HepG2 (cell line): ENCODE measurements around the gene TEKT3. TPM values are rescaled to one million over a fixed set of nuclear protein-coding genes. Genes with fewer than 3 reads are reported as not detected.

Experiments used
- EZH2 ChIP-seq: conservative IDR thresholded peaks from 2 replicates; pipeline ENCODE4 v1.6.1; 2012; ENCODE audit warnings: mild to moderate bottlenecking, low read depth, low read length, moderate library complexity
- HNRNPLL ChIP-seq: fragments of 200-400 bp; formaldehyde crosslinking; IDR thresholded peaks from 2 replicates; pipeline ENCODE4 v1.6.1; 2017; ENCODE audit warnings: mild to moderate bottlenecking, low read depth, low read length; ENCODE audit not compliant: poor library complexity, severe bottlenecking
- PCBP2 ChIP-seq: fragments of 200-400 bp; formaldehyde crosslinking; optimal IDR thresholded peaks from 2 replicates; pipeline ENCODE3; 2018; ENCODE audit warnings: low read length, low read depth; ENCODE audit not compliant: poor library complexity, severe bottlenecking
- TBX3 ChIP-seq: fragments of 450-650 bp; IDR thresholded peaks from 2 replicates; pipeline ENCODE4 v1.6.1; 2017; ENCODE audit warnings: antibody characterized with exemption, mild to moderate bottlenecking, inconsistent platforms, borderline replicate concordance
- THAP11 ChIP-seq: IDR thresholded peaks from 2 replicates; pipeline ENCODE4 v1.6.1; 2016; ENCODE audit warnings: missing biosample characterization, missing genetic modification reagents
- ZNF564 ChIP-seq: sonication (generic); formaldehyde crosslinking; IDR thresholded peaks from 2 replicates; pipeline ENCODE4 v1.8.1; 2023; ENCODE audit warnings: mild to moderate bottlenecking, missing genetic modification reagents
- polyA plus RNA-seq, 8 experiments: library from polyadenylated mRNA; depleted of rRNA in 3 of 8; stranded (reverse) in 7 of 8; unstranded in 1 of 8; fragments of >200 nt; fragmentation: Illumina TruSeq in 4 of 8; extraction: Trizol in 4 of 8; gene quantifications; 2 replicates each; pipeline versions ENCODE4 v1.2.1 to v1.2.3, GENCODE V29; 2011 to 2016; ENCODE audit warnings: low read depth in 4 of 8, missing spikeins in 1 of 8, mixed read lengths in 1 of 8; ENCODE audit not compliant: insufficient read depth in 1 of 8
- total RNA-seq, 5 experiments: library from RNA; depleted of rRNA; stranded (reverse); fragments of >200 nt; fragmentation: Illumina TruSeq; extraction: Trizol; gene quantifications; 2 replicates each; pipeline ENCODE4 v1.2.3, GENCODE V29; 2016; ENCODE audit warnings: low read depth in 1 of 5
- TF ChIP-seq, protein P1 (sequence below): sonication (generic); formaldehyde crosslinking; IDR thresholded peaks from 2 replicates; pipeline ENCODE4 v1.5.0; 2020; ENCODE audit warnings: mild to moderate bottlenecking, missing genetic modification reagents, borderline replicate concordance
- TF ChIP-seq, protein P2 (sequence below): sonication (generic); formaldehyde crosslinking; IDR thresholded peaks from 2 replicates; pipeline ENCODE4 v1.4.0; 2020; ENCODE audit warnings: missing genetic modification reagents, mild to moderate bottlenecking, borderline replicate concordance
- TF ChIP-seq, protein P3 (sequence below): sonication (generic); formaldehyde crosslinking; conservative IDR thresholded peaks from 2 replicates; pipeline ENCODE4 v1.5.0; 2020; ENCODE audit warnings: missing genetic modification reagents

Gene TEKT3
- total and polyA plus RNA-seq, 2 of the 13 experiments (the other 11 are each of a cell fraction or from before 2014, with no cell fraction given) = 0.58 to 0.82 TPM

DNA sequence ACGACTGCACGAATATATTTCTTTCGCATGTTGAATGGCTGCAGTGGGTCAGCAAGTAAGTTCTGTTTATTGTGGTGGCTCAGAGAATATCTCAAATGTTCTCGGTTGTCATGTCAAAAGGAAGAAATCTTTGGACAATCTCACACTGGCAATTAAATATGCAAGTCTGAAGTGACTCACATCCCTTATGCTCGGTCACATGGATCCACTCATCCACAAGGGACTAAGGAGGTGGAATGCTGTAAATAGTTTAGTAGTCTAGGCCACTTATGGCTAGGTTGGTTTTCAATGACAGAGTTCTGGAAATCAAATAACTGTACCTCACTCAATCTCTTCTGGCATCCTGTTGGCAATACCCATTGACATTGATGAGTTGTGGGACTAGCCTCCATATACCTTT is 43.2 kb downstream of the TEKT3 start (continued):
- TF ChIP-seq, protein P1, sequence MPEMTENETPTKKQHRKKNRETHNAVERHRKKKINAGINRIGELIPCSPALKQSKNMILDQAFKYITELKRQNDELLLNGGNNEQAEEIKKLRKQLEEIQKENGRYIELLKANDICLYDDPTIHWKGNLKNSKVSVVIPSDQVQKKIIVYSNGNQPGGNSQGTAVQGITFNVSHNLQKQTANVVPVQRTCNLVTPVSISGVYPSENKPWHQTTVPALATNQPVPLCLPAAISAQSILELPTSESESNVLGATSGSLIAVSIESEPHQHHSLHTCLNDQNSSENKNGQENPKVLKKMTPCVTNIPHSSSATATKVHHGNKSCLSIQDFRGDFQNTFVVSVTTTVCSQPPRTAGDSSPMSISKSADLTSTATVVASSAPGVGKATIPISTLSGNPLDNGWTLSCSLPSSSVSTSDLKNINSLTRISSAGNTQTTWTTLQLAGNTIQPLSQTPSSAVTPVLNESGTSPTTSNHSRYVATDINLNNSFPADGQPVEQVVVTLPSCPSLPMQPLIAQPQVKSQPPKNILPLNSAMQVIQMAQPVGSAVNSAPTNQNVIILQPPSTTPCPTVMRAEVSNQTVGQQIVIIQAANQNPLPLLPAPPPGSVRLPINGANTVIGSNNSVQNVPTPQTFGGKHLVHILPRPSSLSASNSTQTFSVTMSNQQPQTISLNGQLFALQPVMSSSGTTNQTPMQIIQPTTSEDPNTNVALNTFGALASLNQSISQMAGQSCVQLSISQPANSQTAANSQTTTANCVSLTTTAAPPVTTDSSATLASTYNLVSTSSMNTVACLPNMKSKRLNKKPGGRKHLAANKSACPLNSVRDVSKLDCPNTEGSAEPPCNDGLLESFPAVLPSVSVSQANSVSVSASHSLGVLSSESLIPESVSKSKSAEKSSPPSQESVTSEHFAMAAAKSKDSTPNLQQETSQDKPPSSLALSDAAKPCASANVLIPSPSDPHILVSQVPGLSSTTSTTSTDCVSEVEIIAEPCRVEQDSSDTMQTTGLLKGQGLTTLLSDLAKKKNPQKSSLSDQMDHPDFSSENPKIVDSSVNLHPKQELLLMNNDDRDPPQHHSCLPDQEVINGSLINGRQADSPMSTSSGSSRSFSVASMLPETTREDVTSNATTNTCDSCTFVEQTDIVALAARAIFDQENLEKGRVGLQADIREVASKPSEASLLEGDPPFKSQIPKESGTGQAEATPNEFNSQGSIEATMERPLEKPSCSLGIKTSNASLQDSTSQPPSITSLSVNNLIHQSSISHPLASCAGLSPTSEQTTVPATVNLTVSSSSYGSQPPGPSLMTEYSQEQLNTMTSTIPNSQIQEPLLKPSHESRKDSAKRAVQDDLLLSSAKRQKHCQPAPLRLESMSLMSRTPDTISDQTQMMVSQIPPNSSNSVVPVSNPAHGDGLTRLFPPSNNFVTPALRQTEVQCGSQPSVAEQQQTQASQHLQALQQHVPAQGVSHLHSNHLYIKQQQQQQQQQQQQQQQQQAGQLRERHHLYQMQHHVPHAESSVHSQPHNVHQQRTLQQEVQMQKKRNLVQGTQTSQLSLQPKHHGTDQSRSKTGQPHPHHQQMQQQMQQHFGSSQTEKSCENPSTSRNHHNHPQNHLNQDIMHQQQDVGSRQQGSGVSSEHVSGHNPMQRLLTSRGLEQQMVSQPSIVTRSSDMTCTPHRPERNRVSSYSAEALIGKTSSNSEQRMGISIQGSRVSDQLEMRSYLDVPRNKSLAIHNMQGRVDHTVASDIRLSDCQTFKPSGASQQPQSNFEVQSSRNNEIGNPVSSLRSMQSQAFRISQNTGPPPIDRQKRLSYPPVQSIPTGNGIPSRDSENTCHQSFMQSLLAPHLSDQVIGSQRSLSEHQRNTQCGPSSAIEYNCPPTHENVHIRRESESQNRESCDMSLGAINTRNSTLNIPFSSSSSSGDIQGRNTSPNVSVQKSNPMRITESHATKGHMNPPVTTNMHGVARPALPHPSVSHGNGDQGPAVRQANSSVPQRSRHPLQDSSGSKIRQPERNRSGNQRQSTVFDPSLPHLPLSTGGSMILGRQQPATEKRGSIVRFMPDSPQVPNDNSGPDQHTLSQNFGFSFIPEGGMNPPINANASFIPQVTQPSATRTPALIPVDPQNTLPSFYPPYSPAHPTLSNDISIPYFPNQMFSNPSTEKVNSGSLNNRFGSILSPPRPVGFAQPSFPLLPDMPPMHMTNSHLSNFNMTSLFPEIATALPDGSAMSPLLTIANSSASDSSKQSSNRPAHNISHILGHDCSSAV (CRISPR knock-in tag) = no peak
- TF ChIP-seq PCBP2 = no peak
- TF ChIP-seq HNRNPLL = no peak
- no peak for TF ChIP-seq TBX3
- no peak for TF ChIP-seq EZH2
- TF ChIP-seq ZNF564 (CRISPR knock-in tag) = no peak
- no peak for TF ChIP-seq THAP11
- TF ChIP-seq, protein P2, sequence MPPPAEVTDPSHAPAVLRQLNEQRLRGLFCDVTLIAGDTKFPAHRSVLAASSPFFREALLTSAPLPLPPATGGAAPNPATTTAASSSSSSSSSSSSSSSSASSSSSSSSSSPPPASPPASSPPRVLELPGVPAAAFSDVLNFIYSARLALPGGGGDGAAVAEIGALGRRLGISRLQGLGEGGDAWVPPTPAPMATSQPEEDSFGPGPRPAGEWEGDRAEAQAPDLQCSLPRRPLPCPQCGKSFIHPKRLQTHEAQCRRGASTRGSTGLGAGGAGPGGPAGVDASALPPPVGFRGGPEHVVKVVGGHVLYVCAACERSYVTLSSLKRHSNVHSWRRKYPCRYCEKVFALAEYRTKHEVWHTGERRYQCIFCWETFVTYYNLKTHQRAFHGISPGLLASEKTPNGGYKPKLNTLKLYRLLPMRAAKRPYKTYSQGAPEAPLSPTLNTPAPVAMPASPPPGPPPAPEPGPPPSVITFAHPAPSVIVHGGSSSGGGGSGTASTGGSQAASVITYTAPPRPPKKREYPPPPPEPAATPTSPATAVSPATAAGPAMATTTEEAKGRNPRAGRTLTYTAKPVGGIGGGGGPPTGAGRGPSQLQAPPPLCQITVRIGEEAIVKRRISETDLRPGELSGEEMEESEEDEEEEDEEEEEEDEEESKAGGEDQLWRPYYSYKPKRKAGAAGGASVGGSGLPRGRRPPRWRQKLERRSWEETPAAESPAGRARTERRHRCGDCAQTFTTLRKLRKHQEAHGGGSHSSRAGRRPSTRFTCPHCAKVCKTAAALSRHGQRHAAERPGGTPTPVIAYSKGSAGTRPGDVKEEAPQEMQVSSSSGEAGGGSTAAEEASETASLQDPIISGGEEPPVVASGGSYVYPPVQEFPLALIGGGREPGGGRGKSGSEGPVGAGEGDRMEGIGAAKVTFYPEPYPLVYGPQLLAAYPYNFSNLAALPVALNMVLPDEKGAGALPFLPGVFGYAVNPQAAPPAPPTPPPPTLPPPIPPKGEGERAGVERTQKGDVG (CRISPR knock-in tag) = no peak
- TF ChIP-seq, protein P3, sequence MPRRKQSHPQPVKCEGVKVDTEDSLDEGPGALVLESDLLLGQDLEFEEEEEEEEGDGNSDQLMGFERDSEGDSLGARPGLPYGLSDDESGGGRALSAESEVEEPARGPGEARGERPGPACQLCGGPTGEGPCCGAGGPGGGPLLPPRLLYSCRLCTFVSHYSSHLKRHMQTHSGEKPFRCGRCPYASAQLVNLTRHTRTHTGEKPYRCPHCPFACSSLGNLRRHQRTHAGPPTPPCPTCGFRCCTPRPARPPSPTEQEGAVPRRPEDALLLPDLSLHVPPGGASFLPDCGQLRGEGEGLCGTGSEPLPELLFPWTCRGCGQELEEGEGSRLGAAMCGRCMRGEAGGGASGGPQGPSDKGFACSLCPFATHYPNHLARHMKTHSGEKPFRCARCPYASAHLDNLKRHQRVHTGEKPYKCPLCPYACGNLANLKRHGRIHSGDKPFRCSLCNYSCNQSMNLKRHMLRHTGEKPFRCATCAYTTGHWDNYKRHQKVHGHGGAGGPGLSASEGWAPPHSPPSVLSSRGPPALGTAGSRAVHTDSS (CRISPR knock-in tag) = no peak
